IMR-90 (cell line): Measurements from ENCODE around the gene CAPS. TPM values are rescaled to one million over a fixed set of nuclear protein-coding genes. Genes with fewer than 3 reads are reported as not detected.
"Not testable (repeated sequence)": the region's sequence is repeated elsewhere in the genome, so short reads cannot be mapped to it uniquely, and the experiment has no call there.

Experiments
- ATAC-seq: fragments of 200-7000 bp; cut with Tn5 transposase; 2 replicates; pipeline ENCODE4 v1.9.1; 2020; ENCODE audit warnings: low read depth, mild to moderate bottlenecking, moderate library complexity
- BruUV-seq: library from RNA; stranded (reverse); fragments of 400-500 nt; replicated peaks from 2 replicates; lab custom pipeline; 2021; lab: Mats Ljungman, UMichigan
- CTCF ChIA-PET: fragments of 300-600 bp; formaldehyde crosslinking; extraction: SDS; loops from one replicate; lab custom pipeline; 2021; ENCODE audit warnings: antibody characterized with exemption; lab: Yijun Ruan, JAX
- POLR2A ChIA-PET: fragments of 300-600 bp; sonication (Branson Sonifier 250); formaldehyde crosslinking; loops from one replicate; lab custom pipeline; 2022; ENCODE audit warnings: antibody characterized with exemption; ENCODE audit not compliant: unreplicated experiment; lab: Charles Lee
- DNase-seq: peaks from one replicate; pipeline ENCODE4 v3.0.0; 2013
- H2AFZ ChIP-seq: replicated peaks from 2 replicates; pipeline ENCODE3; 2013; ENCODE audit warnings: low read length, mild to moderate bottlenecking; ENCODE audit not compliant: poor library complexity
- H2AK5ac ChIP-seq: 2 replicates; pipeline ENCODE4 v1.6.1; 2013; ENCODE audit warnings: low read depth, low read length, inconsistent platforms
- H2AK9ac ChIP-seq: replicated peaks from 2 replicates; pipeline ENCODE3; 2013; ENCODE audit warnings: mild to moderate bottlenecking, low read depth, low read length, moderate library complexity; ENCODE audit not compliant: poor library complexity
- H2BK120ac ChIP-seq: 2 replicates; pipeline ENCODE4 v1.6.1; 2013; ENCODE audit warnings: low read depth, low read length, inconsistent platforms
- H2BK15ac ChIP-seq: 3 replicates; pipeline ENCODE4 v1.6.1; 2013; ENCODE audit warnings: low read depth, low read length, inconsistent platforms
- H2BK20ac ChIP-seq: 2 replicates; pipeline ENCODE4 v1.6.1; 2013; ENCODE audit warnings: low read depth, mild to moderate bottlenecking, inconsistent platforms, low read length, moderate library complexity
- H2BK5ac ChIP-seq: 2 replicates; pipeline ENCODE4 v1.6.1; 2013; ENCODE audit warnings: mild to moderate bottlenecking, low read depth, low read length, inconsistent platforms; ENCODE audit not compliant: poor library complexity, severe bottlenecking
- H3K14ac ChIP-seq: replicated peaks from 2 replicates; pipeline ENCODE4 v1.6.1; 2013; ENCODE audit warnings: low read depth, low read length, inconsistent platforms
- H3K18ac ChIP-seq: 2 replicates; pipeline ENCODE4 v1.6.1; 2013; ENCODE audit warnings: low read depth, low read length, control low read depth
- H3K23ac ChIP-seq: 2 replicates; pipeline ENCODE4 v1.6.1; 2013; ENCODE audit warnings: low read depth, low read length, inconsistent platforms
- H3K27ac ChIP-seq: 2 replicates; pipeline ENCODE4 v1.5.1; 2013; ENCODE audit warnings: mild to moderate bottlenecking, control low read depth, low read length; ENCODE audit not compliant: insufficient read depth
- H3K27me3 ChIP-seq: 2 replicates; pipeline ENCODE4 v1.6.1; 2013; ENCODE audit warnings: low read length; ENCODE audit not compliant: control insufficient read depth, insufficient read depth
- H3K36me3 ChIP-seq: 2 replicates; pipeline ENCODE4 v1.6.1; 2013; ENCODE audit warnings: low read length, mixed read lengths; ENCODE audit not compliant: control insufficient read depth, insufficient read depth
- H3K4ac ChIP-seq: 2 replicates; pipeline ENCODE4 v1.6.1; 2013; ENCODE audit warnings: low read depth, low read length, inconsistent platforms
- H3K4me1 ChIP-seq: 2 replicates; pipeline ENCODE4 v1.6.1; 2013; ENCODE audit warnings: low read length, mixed read lengths; ENCODE audit not compliant: control insufficient read depth, insufficient read depth
- H3K4me2 ChIP-seq: 2 replicates; pipeline ENCODE4 v1.6.1; 2013; ENCODE audit warnings: low read depth, mild to moderate bottlenecking, control low read depth, low read length, moderate library complexity
- H3K4me3 ChIP-seq: 2 replicates; pipeline ENCODE4 v1.5.1; 2013; ENCODE audit warnings: low read depth, mild to moderate bottlenecking, control low read depth, low read length, moderate library complexity; ENCODE audit not compliant: insufficient read depth
- H3K56ac ChIP-seq: 2 replicates; pipeline ENCODE4 v1.6.1; 2013; ENCODE audit warnings: low read length, inconsistent platforms; ENCODE audit not compliant: insufficient read depth; ENCODE audit errors: extremely low read depth
- H3K79me1 ChIP-seq, 2 experiments: 2 replicates each; pipeline ENCODE4 v1.6.1; 2013; ENCODE audit warnings: low read length in 2 of 2, inconsistent platforms in 1 of 2, low read depth in 1 of 2
- H3K9ac ChIP-seq: 2 replicates; pipeline ENCODE4 v1.6.1; 2013; ENCODE audit warnings: low read depth, low read length, control low read depth
- H3K9me1 ChIP-seq: 2 replicates; pipeline ENCODE4 v1.6.1; 2013; ENCODE audit warnings: low read length, inconsistent platforms; ENCODE audit not compliant: insufficient read depth
- H3K9me3 ChIP-seq: 2 replicates; pipeline ENCODE4 v1.6.1; 2013; ENCODE audit warnings: low read length; ENCODE audit not compliant: control insufficient read depth, insufficient read depth
- H4K20me1 ChIP-seq: 2 replicates; pipeline ENCODE4 v1.6.1; 2013; ENCODE audit warnings: low read length, inconsistent platforms; ENCODE audit not compliant: insufficient read depth
- H4K5ac ChIP-seq: 2 replicates; pipeline ENCODE4 v1.6.1; 2013; ENCODE audit warnings: mild to moderate bottlenecking, low read depth, low read length, control low read depth
- H4K8ac ChIP-seq, 2 experiments: 2 replicates each; pipeline ENCODE4 v1.6.1; 2013; ENCODE audit warnings: low read depth in 2 of 2, low read length in 2 of 2, control low read depth in 1 of 2, inconsistent platforms in 1 of 2
- H4K91ac ChIP-seq: 2 replicates; pipeline ENCODE4 v1.6.1; 2013; ENCODE audit warnings: low read depth, low read length, inconsistent platforms; ENCODE audit not compliant: insufficient read depth
- WGBS, 2 experiments: methylation state at CpG; one replicate each; pipeline versions ENCODE4 v1.1.5 to v1.1.7; 2013; ENCODE audit warnings: missing lambda C conversion rate in 2 of 2; ENCODE audit not compliant: insufficient read length in 1 of 2; ENCODE audit errors: extremely low coverage in 2 of 2; 5-methylcytosine and 5-hydroxymethylcytosine counted together
- dilution Hi-C: fragments of 300-500 bp; cut with HindIII; formaldehyde crosslinking; loops from one replicate; pipeline ENCODE4 v1.14.3; 2018; ENCODE audit warnings: low sequenced_read_pairs; ENCODE audit not compliant: unreplicated experiment
- in situ Hi-C: fragments of 300-500 bp; cut with MboI; formaldehyde crosslinking; loops from 3 replicates; pipeline ENCODE4 v1.14.3; 2019; ENCODE audit warnings: low sequenced_read_pairs, inconsistent platforms, mixed read lengths
- intact Hi-C: fragments of 100-400 bp; cut with micrococcal nuclease; formaldehyde crosslinking; loops from 2 replicates; pipeline ENCODE4 v1.10.0; 2022
- polyA plus RNA-seq, 3 experiments: library from polyadenylated mRNA; depleted of rRNA; stranded (reverse); fragments of >200 nt; gene quantifications; 2 replicates each; pipeline ENCODE4 v1.2.3, GENCODE V29; 2012; ENCODE audit warnings: low replicate concordance in 1 of 3
- total RNA-seq: library from RNA; depleted of rRNA; stranded (reverse); fragments of >200 nt; gene quantifications from 2 replicates; pipeline ENCODE4 v1.2.3, GENCODE V29; 2012

Gene CAPS
- total and polyA plus RNA-seq, 2 of the 4 experiments (the other 2 are of a cell fraction) = 0.54 to 4.9 TPM

GRCh38 chr19:5884065-5884811, 29.8 kb upstream of the CAPS start:
- in situ Hi-C loops, H3K27ac ChIP-seq, H2BK15ac ChIP-seq, H4K8ac ChIP-seq, H3K4me3 ChIP-seq, H2AK5ac ChIP-seq, H3K9me3 ChIP-seq, ATAC-seq, H3K56ac ChIP-seq, H4K91ac ChIP-seq, H3K4me2 ChIP-seq, H3K4ac ChIP-seq, H2BK5ac ChIP-seq, dilution Hi-C loops, H3K23ac ChIP-seq, H3K14ac ChIP-seq, H3K36me3 ChIP-seq, H4K5ac ChIP-seq, H2BK20ac ChIP-seq, BruUV-seq, H3K9ac ChIP-seq, H4K20me1 ChIP-seq, H2AFZ ChIP-seq, H3K18ac ChIP-seq, H3K79me1 ChIP-seq, POLR2A ChIA-PET, H3K27me3 ChIP-seq, DNase-seq, intact Hi-C loops, H3K9me1 ChIP-seq, H2AK9ac ChIP-seq, H2BK120ac ChIP-seq: not testable (repeated sequence)
- peaks cover 13% of the 10 kb centered on the region for H3K4me1 ChIP-seq
- CTCF ChIA-PET = interaction anchor here (1.2 kb wide), 1 partner anchor 80 kb away, joined by 5 read pairs; no protein-coding TSS in a partner anchor
- WGBS, 2 experiments = no CpG with 5 or more reads among the region's 11 CpGs
